22Rv1 (cell line): ENCODE measurements around the gene CAMK2N1.

ENCODE experiments used
- CTCF ChIP-seq: fragments of 450-650 bp; IDR thresholded peaks from 2 replicates; pipeline ENCODE4 v1.5.1; 2017; ENCODE audit warnings: mild to moderate bottlenecking
- ZFX ChIP-seq: fragments of 450-650 bp; IDR thresholded peaks from 2 replicates; pipeline ENCODE4 v1.6.1; 2017; ENCODE audit warnings: antibody characterized with exemption, borderline replicate concordance

- 0 out of 2 replicates have a peak, but pooled peaks have one; percentile 11 for TF ChIP-seq CTCF
- no peak for TF ChIP-seq ZFX
These were observed at the start of gene CAMK2N1 for GRCh38 chr1:20485527-20486456.
